Measurements from ENCODE around the gene YARS2.

DNA sequence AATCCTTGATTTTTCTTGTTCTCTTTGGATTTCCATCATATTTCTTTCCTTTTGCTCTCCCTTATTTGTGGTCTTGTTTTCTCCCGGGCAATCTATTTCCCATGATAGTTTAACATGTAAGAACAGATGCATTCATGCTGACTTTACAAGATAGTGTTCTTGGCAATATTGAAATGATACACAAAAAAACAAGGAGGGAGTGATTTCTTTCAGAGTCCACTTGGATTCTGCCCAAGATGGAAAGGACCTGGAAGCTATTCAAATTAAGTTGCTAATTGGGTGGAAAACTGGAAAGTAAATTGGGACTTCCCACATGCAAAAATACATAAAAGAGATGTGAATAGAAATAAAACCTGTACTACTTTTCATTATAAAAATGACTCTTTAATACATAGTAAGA lies 14.4 kb upstream of the YARS2 start:
- TF ChIP-seq YY1 (IDR thresholded peaks at IDR 0.05; ENCODE audit: insufficient read depth, insufficient read length) = no peak
- TF ChIP-seq ZNF274 (IDR thresholded peaks at IDR 0.05; ENCODE audit: low read depth, low read length) = no peak
